Measurements from ENCODE around the gene TSEN54. TPM values are rescaled to one million over a fixed set of nuclear protein-coding genes. Genes with fewer than 3 reads are reported as not detected.

Gene TSEN54
- total RNA-seq, 1 experiment from 2014 or later: 87.3 TPM

DNA sequence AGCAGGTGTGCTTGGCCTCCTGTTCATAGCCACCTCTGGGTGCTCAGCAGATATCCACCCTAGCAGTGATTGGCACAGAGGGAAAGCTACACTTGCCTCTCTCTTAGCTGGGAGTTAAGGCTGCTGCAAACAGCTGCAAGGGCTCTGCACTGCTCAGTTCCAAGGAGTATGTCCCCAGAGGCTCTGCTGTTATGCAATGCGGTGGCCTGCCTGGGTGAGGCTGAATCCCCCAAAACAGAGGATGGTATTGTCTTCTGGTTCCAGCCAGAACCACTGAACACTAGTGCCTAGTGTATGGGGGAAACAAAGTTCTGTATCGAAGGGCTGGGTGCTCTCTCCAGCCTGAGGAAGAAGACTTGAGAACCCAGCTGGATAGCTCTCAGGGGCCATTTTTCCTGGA is 43.1 kb upstream of the TSEN54 start:
- Histone ChIP-seq H3K27me3 (ENCODE audit: insufficient read depth, low read length) (no peaks in the 10 kb centered on the region), H3K4me3 (replicated peaks in 1 of 2; ENCODE audit: low read depth in 1 of 2, low read length in 2 of 2) (no peak overlapping the region), H4K20me1 (ENCODE audit: insufficient read depth) (no peaks in the 10 kb centered on the region), H2AFZ (ENCODE audit: low read depth, low read length, poor library complexity, severe bottlenecking) (no peak overlapping the region), H3K79me2 (ENCODE audit: insufficient read depth, low read length) (no peaks in the 10 kb centered on the region), H3K27ac (ENCODE audit: low read depth, low read length) (no peak overlapping the region), H3K4me1 (ENCODE audit: control insufficient read depth in 1 of 2, insufficient read depth in 2 of 2, low read length in 2 of 2) (no peaks in the 10 kb centered on the region), H3K36me3 (ENCODE audit: control insufficient read depth in 1 of 2, insufficient read depth in 2 of 2, low read length in 2 of 2) (no peaks in the 10 kb centered on the region), H3K9ac (ENCODE audit: low read length) (no peak overlapping the region), H3K4me2 (ENCODE audit: low read length) (no peak overlapping the region), H3K9me3 (ENCODE audit: control insufficient read depth in 1 of 2, insufficient read depth in 1 of 2, low read depth in 1 of 2, low read length in 2 of 2) (no peaks in the 10 kb centered on the region), H3K9me2 (ENCODE audit: insufficient read depth) (no peaks in the 10 kb centered on the region)
- no TSS peak for BruUV-seq (replicated peaks)
- POLR2A ChIA-PET: no interaction called here
- no peak for DNase-seq (ENCODE audit: low read depth, low spot score)
- CTCF ChIA-PET: no interaction called here
- TF ChIP-seq JUND (IDR thresholded peaks at IDR 0.05): no peak
- intact Hi-C loops (cut with micrococcal nuclease): no loop called here
- ATAC-seq: no peak
- RAD21 ChIA-PET (ENCODE audit: low non-redundant PET in 1 of 2, low total read pairs in 2 of 2, uncharacterized antibody in 2 of 2, unreplicated experiment in 2 of 2): no interaction called here

DNA sequence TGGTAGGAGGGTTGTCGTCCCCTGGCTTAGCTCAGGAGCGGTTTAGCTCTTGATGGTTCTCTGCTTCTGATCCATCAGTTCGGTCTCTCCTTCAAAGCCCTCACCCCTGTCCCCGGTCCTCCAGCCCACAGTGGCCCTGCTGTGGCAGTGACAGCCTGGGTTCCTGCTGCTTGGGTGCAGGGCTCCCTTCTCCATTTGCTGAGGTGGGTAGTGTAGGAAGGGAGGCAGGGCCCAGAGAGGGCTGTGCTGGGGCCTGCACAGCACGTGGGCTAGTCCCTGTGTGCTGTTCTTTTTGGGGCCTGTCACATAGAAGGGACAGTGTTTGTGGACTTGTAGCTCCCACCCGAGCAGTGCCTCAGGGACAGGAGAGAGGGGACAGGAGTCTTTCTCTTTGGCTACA is 41.6 kb upstream of the TSEN54 start:
- Histone ChIP-seq H3K27me3 (ENCODE audit: insufficient read depth, low read length) (no peaks in the 10 kb centered on the region), H2AFZ (ENCODE audit: low read depth, low read length, poor library complexity, severe bottlenecking) (no peak overlapping the region), H3K4me2 (ENCODE audit: low read length) (no peak overlapping the region), H3K36me3 (ENCODE audit: control insufficient read depth in 1 of 2, insufficient read depth in 2 of 2, low read length in 2 of 2) (no peaks in the 10 kb centered on the region), H3K4me3 (replicated peaks in 1 of 2; ENCODE audit: low read depth in 1 of 2, low read length in 2 of 2) (no peak overlapping the region), H3K4me1 (ENCODE audit: control insufficient read depth in 1 of 2, insufficient read depth in 2 of 2, low read length in 2 of 2) (no peaks in the 10 kb centered on the region), H3K27ac (ENCODE audit: low read depth, low read length) (no peak overlapping the region), H3K9me2 (ENCODE audit: insufficient read depth) (no peaks in the 10 kb centered on the region), H3K9ac (ENCODE audit: low read length) (no peak overlapping the region), H3K79me2 (ENCODE audit: insufficient read depth, low read length) (no peaks in the 10 kb centered on the region), H4K20me1 (ENCODE audit: insufficient read depth) (no peaks in the 10 kb centered on the region), H3K9me3 (ENCODE audit: control insufficient read depth in 1 of 2, insufficient read depth in 1 of 2, low read depth in 1 of 2, low read length in 2 of 2) (no peaks in the 10 kb centered on the region)
- ATAC-seq (no peak), DNase-seq (ENCODE audit: low read depth, low spot score) (no peak)
- no TSS peak for BruUV-seq (replicated peaks)
- intact Hi-C loops (cut with micrococcal nuclease): no loop called here
- ChIA-PET RAD21 (ENCODE audit: low non-redundant PET in 1 of 2, low total read pairs in 2 of 2, uncharacterized antibody in 2 of 2, unreplicated experiment in 2 of 2) (no interaction called here), POLR2A (interaction anchor here (0.7 kb wide), 1 partner anchor 109 kb away, joined by 3 read pairs; no protein-coding TSS in a partner anchor), CTCF (no interaction called here)
- TF ChIP-seq, protein P1, sequence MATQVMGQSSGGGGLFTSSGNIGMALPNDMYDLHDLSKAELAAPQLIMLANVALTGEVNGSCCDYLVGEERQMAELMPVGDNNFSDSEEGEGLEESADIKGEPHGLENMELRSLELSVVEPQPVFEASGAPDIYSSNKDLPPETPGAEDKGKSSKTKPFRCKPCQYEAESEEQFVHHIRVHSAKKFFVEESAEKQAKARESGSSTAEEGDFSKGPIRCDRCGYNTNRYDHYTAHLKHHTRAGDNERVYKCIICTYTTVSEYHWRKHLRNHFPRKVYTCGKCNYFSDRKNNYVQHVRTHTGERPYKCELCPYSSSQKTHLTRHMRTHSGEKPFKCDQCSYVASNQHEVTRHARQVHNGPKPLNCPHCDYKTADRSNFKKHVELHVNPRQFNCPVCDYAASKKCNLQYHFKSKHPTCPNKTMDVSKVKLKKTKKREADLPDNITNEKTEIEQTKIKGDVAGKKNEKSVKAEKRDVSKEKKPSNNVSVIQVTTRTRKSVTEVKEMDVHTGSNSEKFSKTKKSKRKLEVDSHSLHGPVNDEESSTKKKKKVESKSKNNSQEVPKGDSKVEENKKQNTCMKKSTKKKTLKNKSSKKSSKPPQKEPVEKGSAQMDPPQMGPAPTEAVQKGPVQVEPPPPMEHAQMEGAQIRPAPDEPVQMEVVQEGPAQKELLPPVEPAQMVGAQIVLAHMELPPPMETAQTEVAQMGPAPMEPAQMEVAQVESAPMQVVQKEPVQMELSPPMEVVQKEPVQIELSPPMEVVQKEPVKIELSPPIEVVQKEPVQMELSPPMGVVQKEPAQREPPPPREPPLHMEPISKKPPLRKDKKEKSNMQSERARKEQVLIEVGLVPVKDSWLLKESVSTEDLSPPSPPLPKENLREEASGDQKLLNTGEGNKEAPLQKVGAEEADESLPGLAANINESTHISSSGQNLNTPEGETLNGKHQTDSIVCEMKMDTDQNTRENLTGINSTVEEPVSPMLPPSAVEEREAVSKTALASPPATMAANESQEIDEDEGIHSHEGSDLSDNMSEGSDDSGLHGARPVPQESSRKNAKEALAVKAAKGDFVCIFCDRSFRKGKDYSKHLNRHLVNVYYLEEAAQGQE (IDR thresholded peaks at IDR 0.05; ENCODE audit: low read depth): no peak
- TF ChIP-seq SP1 (IDR thresholded peaks at IDR 0.05; ENCODE audit: low read depth) (no peak), CBX3 (IDR thresholded peaks at IDR 0.05; ENCODE audit: low read depth) (no peak), POLR2A (IDR thresholded peaks at IDR 0.05; ENCODE audit: borderline replicate concordance, extremely low read depth, insufficient read depth, insufficient read length) (no peak), RAD21 (IDR thresholded peaks at IDR 0.05; ENCODE audit: low read depth) (no peak), ELF1 (IDR thresholded peaks at IDR 0.05; ENCODE audit: borderline replicate concordance, low read depth) (no peak), EGR1 (IDR thresholded peaks at IDR 0.05; ENCODE audit: low read depth) (no peak), CTCF (IDR thresholded peaks at IDR 0.05 in 2 of 3, conservative IDR thresholded peaks at IDR 0.05 in 1 of 3; ENCODE audit: borderline replicate concordance in 1 of 3, insufficient read depth in 1 of 3, low read depth in 2 of 3, low read length in 2 of 3) (no peak), SRF (IDR thresholded peaks at IDR 0.05; ENCODE audit: low read depth) (no peak), MAX (IDR thresholded peaks at IDR 0.05) (no peak), EZH2 (IDR thresholded peaks at IDR 0.05) (no peak), FOSL1 (IDR thresholded peaks at IDR 0.05; ENCODE audit: low read depth) (no peak), POLR2AphosphoS5 (IDR thresholded peaks at IDR 0.05; ENCODE audit: low read depth, low read length) (no peak), SIN3A (IDR thresholded peaks at IDR 0.05; ENCODE audit: low read depth) (no peak), YY1 (IDR thresholded peaks at IDR 0.05; ENCODE audit: extremely low read depth, insufficient replicate concordance, low read depth, low read length) (no peak), ZFX (IDR thresholded peaks at IDR 0.05) (no peak), CEBPB (IDR thresholded peaks at IDR 0.05; ENCODE audit: low read depth) (no peak), ATF3 (IDR thresholded peaks at IDR 0.05) (no peak)
